Measurements from ENCODE around the gene TRAPPC3.

Gene TRAPPC3

DNA sequence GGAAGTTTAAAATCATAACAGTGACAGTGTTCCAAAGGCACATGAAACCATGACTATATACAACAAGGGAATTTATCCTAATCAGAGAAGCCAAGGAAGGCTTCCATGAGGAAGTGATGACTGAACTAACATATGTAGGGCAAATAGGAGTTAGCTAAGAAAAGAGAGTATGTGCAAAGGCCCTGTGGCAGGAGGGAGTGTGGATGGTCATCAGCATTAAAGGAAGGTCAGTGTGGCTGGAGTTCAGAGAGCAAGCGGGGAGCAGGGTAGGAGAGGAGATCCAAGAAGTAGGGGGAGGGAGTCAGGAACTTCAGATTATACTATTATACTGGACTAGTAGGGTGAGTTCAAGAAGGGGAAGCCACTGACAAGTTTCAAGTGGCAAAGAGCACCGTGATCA lies 15.1 kb upstream of the TRAPPC3 start (continued):
- TF ChIP-seq, protein P1, sequence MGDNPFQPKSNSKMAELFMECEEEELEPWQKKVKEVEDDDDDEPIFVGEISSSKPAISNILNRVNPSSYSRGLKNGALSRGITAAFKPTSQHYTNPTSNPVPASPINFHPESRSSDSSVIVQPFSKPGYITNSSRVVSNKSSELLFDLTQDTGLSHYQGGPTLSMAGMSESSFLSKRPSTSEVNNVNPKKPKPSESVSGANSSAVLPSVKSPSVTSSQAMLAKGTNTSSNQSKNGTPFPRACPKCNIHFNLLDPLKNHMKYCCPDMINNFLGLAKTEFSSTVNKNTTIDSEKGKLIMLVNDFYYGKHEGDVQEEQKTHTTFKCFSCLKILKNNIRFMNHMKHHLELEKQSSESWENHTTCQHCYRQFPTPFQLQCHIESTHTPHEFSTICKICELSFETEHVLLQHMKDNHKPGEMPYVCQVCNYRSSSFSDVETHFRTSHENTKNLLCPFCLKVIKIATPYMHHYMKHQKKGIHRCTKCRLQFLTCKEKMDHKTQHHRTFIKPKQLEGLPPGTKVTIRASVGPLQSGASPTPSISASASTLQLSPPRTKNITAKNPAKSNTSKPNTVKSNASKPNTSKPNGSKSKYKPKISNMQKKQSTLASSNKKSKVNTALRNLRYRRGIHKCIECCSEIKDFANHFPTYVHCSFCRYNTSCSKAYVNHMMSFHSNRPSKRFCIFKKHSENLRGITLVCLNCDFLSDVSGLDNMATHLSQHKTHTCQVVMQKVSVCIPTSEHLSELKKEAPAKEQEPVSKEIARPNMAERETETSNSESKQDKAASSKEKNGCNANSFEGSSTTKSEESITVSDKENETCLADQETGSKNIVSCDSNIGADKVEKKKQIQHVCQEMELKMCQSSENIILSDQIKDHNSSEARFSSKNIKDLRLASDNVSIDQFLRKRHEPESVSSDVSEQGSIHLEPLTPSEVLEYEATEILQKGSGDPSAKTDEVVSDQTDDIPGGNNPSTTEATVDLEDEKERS (tag by site-specific recombination; IDR thresholded peaks at IDR 0.05): 0 out of 2 replicates have a peak, but pooled peaks have one; percentile 38
- TF ChIP-seq, protein P2, sequence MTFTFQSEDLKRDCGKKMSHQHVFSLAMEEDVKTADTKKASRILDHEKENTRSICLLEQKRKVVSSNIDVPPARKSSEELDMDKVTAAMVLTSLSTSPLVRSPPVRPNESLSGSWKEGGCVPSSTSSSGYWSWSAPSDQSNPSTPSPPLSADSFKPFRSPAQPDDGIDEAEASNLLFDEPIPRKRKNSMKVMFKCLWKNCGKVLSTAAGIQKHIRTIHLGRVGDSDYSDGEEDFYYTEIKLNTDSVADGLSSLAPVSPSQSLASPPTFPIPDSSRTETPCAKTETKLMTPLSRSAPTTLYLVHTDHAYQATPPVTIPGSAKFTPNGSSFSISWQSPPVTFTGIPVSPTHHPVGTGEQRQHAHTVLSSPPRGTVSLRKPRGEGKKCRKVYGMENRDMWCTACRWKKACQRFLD (tag by site-specific recombination; IDR thresholded peaks at IDR 0.05): no peak
- TF ChIP-seq ZNF76 (tag by site-specific recombination; IDR thresholded peaks at IDR 0.05; ENCODE audit: borderline replicate concordance, low read depth) (no peak), ZNF776 (tag by site-specific recombination; IDR thresholded peaks at IDR 0.05; ENCODE audit: borderline replicate concordance) (no peak), ZNF391 (tag by site-specific recombination; IDR thresholded peaks at IDR 0.05; ENCODE audit: borderline replicate concordance, low read depth) (no peak), ZFHX2 (tag by site-specific recombination; conservative IDR thresholded peaks at IDR 0.05) (no peak), ZNF623 (tag by site-specific recombination; IDR thresholded peaks at IDR 0.05) (peak; percentile 100)
- TF ChIP-seq, protein P3, sequence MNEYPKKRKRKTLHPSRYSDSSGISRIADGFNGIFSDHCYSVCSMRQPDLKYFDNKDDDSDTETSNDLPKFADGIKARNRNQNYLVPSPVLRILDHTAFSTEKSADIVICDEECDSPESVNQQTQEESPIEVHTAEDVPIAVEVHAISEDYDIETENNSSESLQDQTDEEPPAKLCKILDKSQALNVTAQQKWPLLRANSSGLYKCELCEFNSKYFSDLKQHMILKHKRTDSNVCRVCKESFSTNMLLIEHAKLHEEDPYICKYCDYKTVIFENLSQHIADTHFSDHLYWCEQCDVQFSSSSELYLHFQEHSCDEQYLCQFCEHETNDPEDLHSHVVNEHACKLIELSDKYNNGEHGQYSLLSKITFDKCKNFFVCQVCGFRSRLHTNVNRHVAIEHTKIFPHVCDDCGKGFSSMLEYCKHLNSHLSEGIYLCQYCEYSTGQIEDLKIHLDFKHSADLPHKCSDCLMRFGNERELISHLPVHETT (tag by site-specific recombination; IDR thresholded peaks at IDR 0.05): no peak

DNA sequence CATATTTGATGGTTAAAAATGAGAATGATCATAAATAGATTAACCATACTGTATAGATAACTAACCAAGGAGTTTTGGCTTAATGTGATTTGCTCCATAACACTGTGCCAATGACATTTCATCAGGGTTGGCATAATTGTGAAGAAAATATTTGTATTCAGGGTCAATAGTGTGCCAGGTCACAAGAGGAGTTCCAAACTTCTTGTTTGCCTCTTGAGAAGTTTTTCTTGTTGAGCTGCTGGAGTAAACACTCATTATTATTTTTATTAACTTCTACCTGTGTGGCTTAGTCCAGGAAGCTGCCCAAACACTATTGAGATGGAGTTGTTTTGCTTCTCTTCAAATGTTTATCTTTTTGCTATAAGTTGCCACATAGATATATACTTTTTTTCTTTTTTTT lies 14.1 kb upstream of the TRAPPC3 start:
- TF ChIP-seq ZNF366 (tag by site-specific recombination; conservative IDR thresholded peaks at IDR 0.05): no peak
- TF ChIP-seq ZNF843 (tag by site-specific recombination; IDR thresholded peaks at IDR 0.05): no peak
- TF ChIP-seq BCL11A (tag by site-specific recombination; IDR thresholded peaks at IDR 0.05; ENCODE audit: low read depth): no peak
- TF ChIP-seq, protein P4, sequence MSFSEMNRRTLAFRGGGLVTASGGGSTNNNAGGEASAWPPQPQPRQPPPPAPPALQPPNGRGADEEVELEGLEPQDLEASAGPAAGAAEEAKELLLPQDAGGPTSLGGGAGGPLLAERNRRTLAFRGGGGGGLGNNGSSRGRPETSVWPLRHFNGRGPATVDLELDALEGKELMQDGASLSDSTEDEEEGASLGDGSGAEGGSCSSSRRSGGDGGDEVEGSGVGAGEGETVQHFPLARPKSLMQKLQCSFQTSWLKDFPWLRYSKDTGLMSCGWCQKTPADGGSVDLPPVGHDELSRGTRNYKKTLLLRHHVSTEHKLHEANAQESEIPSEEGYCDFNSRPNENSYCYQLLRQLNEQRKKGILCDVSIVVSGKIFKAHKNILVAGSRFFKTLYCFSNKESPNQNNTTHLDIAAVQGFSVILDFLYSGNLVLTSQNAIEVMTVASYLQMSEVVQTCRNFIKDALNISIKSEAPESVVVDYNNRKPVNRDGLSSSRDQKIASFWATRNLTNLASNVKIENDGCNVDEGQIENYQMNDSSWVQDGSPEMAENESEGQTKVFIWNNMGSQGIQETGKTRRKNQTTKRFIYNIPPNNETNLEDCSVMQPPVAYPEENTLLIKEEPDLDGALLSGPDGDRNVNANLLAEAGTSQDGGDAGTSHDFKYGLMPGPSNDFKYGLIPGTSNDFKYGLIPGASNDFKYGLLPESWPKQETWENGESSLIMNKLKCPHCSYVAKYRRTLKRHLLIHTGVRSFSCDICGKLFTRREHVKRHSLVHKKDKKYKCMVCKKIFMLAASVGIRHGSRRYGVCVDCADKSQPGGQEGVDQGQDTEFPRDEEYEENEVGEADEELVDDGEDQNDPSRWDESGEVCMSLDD (tag by site-specific recombination; IDR thresholded peaks at IDR 0.05): no peak
- TF ChIP-seq ZNF423 (tag by site-specific recombination; IDR thresholded peaks at IDR 0.05): no peak
- TF ChIP-seq, protein P5, sequence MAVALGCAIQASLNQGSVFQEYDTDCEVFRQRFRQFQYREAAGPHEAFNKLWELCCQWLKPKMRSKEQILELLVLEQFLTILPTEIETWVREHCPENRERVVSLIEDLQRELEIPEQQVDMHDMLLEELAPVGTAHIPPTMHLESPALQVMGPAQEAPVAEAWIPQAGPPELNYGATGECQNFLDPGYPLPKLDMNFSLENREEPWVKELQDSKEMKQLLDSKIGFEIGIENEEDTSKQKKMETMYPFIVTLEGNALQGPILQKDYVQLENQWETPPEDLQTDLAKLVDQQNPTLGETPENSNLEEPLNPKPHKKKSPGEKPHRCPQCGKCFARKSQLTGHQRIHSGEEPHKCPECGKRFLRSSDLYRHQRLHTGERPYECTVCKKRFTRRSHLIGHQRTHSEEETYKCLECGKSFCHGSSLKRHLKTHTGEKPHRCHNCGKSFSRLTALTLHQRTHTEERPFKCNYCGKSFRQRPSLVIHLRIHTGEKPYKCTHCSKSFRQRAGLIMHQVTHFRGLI (tag by site-specific recombination; IDR thresholded peaks at IDR 0.05): no peak
- no peak for TF ChIP-seq ZNF501 (tag by site-specific recombination; IDR thresholded peaks at IDR 0.05)
- no peak for TF ChIP-seq ZNF121 (tag by site-specific recombination; IDR thresholded peaks at IDR 0.05)
- no peak for TF ChIP-seq ZSCAN16 (tag by site-specific recombination; IDR thresholded peaks at IDR 0.05)
- no peak for TF ChIP-seq SALL2 (tag by site-specific recombination; IDR thresholded peaks at IDR 0.05; ENCODE audit: borderline replicate concordance)
- no peak for TF ChIP-seq RBAK (tag by site-specific recombination; IDR thresholded peaks at IDR 0.05)
- Histone ChIP-seq H3K4me3 (ENCODE audit: low read depth, low read length) (no peak overlapping the region), H3K9me3 (ENCODE audit: control insufficient read depth, insufficient read depth, low read depth, low read length) (no peaks in the 10 kb centered on the region), H3K27ac (ENCODE audit: extremely low read depth, low read depth, low read length) (no peak overlapping the region), H3K36me3 (ENCODE audit: control insufficient read depth in 2 of 2, insufficient read depth in 1 of 2, low read length in 2 of 2) (peaks cover 0 to 67% of the 10 kb centered on the region in 2 experiments; a peak in 2 of 3 replicates), H3K4me1 (ENCODE audit: control insufficient read depth, insufficient read depth, low read length) (no peaks in the 10 kb centered on the region)
- POLR2A ChIA-PET: interaction anchor here (1.7 kb wide), 1 partner anchor 14 kb away, joined by 6 read pairs; the partner anchor contains the start of gene TRAPPC3
- CTCF ChIA-PET: interaction anchor here (2.0 to 3.4 kb wide), 2 partner anchors 13 to 25 kb away, joined by 11 to 28 read pairs; partner anchors contain the start of gene TRAPPC3
